Measurements from ENCODE around the gene CHRNA4.
"Not testable (repeated sequence)": the region's sequence is repeated elsewhere in the genome, so short reads cannot be mapped to it uniquely, and the experiment has no call there.

Gene CHRNA4

GRCh38 chr20:63336232-63336752, 24.9 kb downstream of the CHRNA4 start:
- no peaks in the 10 kb centered on the region for H4K20me1 ChIP-seq (ENCODE audit: insufficient read depth, low read length, poor library complexity, severe bottlenecking)
- no peak overlapping the region for H3K4me3 ChIP-seq (ENCODE audit: low read length, poor library complexity, severe bottlenecking)
- H3K27me3 ChIP-seq (ENCODE audit: insufficient read depth, low read length, poor library complexity, severe bottlenecking), result no peaks in the 10 kb centered on the region
- no peak overlapping the region for H3K9ac ChIP-seq (ENCODE audit: low read depth, low read length, poor library complexity, severe bottlenecking)
- H3K79me2 ChIP-seq (ENCODE audit: insufficient read depth, low read length), result no peaks in the 10 kb centered on the region
- no peaks in the 10 kb centered on the region for H3K4me1 ChIP-seq (ENCODE audit: insufficient read depth, low read length, poor library complexity, severe bottlenecking)
- no peak for TF ChIP-seq EZH2phosphoT487 (IDR thresholded peaks at IDR 0.05; ENCODE audit: borderline replicate concordance)
- no peak for TF ChIP-seq CTCF (conservative IDR thresholded peaks at IDR 0.05; ENCODE audit: low read length)
- no peaks in the 10 kb centered on the region for H3K36me3 ChIP-seq (ENCODE audit: insufficient read depth, low read length)
- no peak overlapping the region for H2AFZ ChIP-seq (ENCODE audit: low read length)
- H3K9me3 ChIP-seq (ENCODE audit: insufficient read depth, low read depth, low read length), result no peaks in the 10 kb centered on the region; the same call in 1 of the 2 replicates
- H3K4me2 ChIP-seq (ENCODE audit: low read depth, low read length, poor library complexity, severe bottlenecking), result no peak overlapping the region
- no peaks in the 10 kb centered on the region for H3F3A ChIP-seq (ENCODE audit: low read depth)
- no peaks in the 10 kb centered on the region for H3K9me2 ChIP-seq (replicated peaks; ENCODE audit: low read depth, low read length)

- no peaks in the 10 kb centered on the region for H3K4me1 ChIP-seq (ENCODE audit: insufficient read depth, low read length, poor library complexity, severe bottlenecking)
- no peak overlapping the region for H2AFZ ChIP-seq (ENCODE audit: low read length)
- no peaks in the 10 kb centered on the region for H3K27me3 ChIP-seq (ENCODE audit: insufficient read depth, low read length, poor library complexity, severe bottlenecking)
These were observed 25.4 kb downstream of the CHRNA4 start for GRCh38 chr20:63335711-63336110.

DNA sequence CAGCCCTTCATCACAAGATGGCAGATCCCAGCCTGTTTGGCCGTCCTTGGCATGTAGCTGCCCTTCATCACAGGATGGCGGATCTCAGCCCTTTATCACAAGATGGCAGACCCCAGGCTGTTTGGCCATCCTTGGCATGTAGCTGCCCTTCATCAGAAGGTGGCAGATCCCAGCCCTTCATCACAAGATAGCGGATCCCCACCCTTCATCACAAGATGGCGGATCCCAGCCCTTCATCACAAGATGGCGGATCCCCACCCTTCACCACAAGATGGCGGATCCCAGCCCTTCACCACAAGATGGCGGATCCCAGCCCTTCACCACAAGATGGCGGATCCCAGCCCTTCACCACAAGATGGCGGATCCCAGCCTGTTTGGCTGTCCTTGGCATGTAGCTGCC, 26.1 kb downstream of the CHRNA4 start:
- H3K9me2 ChIP-seq (replicated peaks; ENCODE audit: low read depth, low read length); H3K9ac ChIP-seq (ENCODE audit: low read depth, low read length, poor library complexity, severe bottlenecking); H3K79me2 ChIP-seq (ENCODE audit: insufficient read depth, low read length); H3K4me3 ChIP-seq (ENCODE audit: low read length, poor library complexity, severe bottlenecking); H2AFZ ChIP-seq (ENCODE audit: low read length); H4K20me1 ChIP-seq (ENCODE audit: insufficient read depth, low read length, poor library complexity, severe bottlenecking); H3K9me3 ChIP-seq (ENCODE audit: insufficient read depth, low read depth, low read length); H3K4me1 ChIP-seq (ENCODE audit: insufficient read depth, low read length, poor library complexity, severe bottlenecking); H3F3A ChIP-seq (ENCODE audit: low read depth); H3K36me3 ChIP-seq (ENCODE audit: insufficient read depth, low read length); H3K27me3 ChIP-seq (ENCODE audit: insufficient read depth, low read length, poor library complexity, severe bottlenecking); H3K4me2 ChIP-seq (ENCODE audit: low read depth, low read length, poor library complexity, severe bottlenecking): not testable (repeated sequence)

More at GRCh38 chr20:63335711-63336110, 25.4 kb downstream of the CHRNA4 start:
- Histone ChIP-seq H3F3A (ENCODE audit: low read depth) (no peaks in the 10 kb centered on the region), H3K4me3 (ENCODE audit: low read length, poor library complexity, severe bottlenecking) (no peak overlapping the region), H3K79me2 (ENCODE audit: insufficient read depth, low read length) (no peaks in the 10 kb centered on the region), H3K9ac (ENCODE audit: low read depth, low read length, poor library complexity, severe bottlenecking) (no peak overlapping the region), H3K4me2 (ENCODE audit: low read depth, low read length, poor library complexity, severe bottlenecking) (no peak overlapping the region), H4K20me1 (ENCODE audit: insufficient read depth, low read length, poor library complexity, severe bottlenecking) (no peaks in the 10 kb centered on the region), H3K36me3 (ENCODE audit: insufficient read depth, low read length) (no peaks in the 10 kb centered on the region), H3K9me3 (ENCODE audit: insufficient read depth, low read depth, low read length) (no peaks in the 10 kb centered on the region; the same call in 1 of the 2 replicates), H3K9me2 (replicated peaks; ENCODE audit: low read depth, low read length) (no peaks in the 10 kb centered on the region)
- no peak for TF ChIP-seq CTCF (conservative IDR thresholded peaks at IDR 0.05; ENCODE audit: low read length)
- TF ChIP-seq EZH2phosphoT487 (IDR thresholded peaks at IDR 0.05; ENCODE audit: borderline replicate concordance), result no peak

DNA sequence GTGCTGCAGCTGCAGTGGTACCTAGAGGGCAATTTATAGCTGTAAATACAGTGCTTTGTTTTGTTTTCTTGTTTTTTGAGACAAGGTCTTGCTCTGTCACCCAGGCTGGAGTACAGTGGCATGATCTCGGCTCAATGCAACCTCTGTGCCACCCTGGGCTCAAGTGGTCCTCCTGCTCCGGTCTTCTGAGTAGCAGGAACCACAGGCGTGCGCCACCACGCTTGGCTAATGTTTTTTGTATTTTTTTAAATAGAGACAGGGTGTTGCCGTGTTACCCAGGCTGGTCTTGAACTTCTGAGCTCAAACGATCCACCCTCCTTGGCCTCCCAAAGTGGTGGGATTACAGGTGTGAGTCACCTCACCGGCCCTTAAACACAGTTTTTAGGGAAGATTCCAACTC, 26.8 kb downstream of the CHRNA4 start:
- no peaks in the 10 kb centered on the region; the same call in 1 of the 2 replicates for H3K9me3 ChIP-seq (ENCODE audit: insufficient read depth, low read depth, low read length)
- no peaks in the 10 kb centered on the region for H3K9me2 ChIP-seq (replicated peaks; ENCODE audit: low read depth, low read length)
- H3K4me1 ChIP-seq (ENCODE audit: insufficient read depth, low read length, poor library complexity, severe bottlenecking), result no peaks in the 10 kb centered on the region
- no peak overlapping the region for H3K9ac ChIP-seq (ENCODE audit: low read depth, low read length, poor library complexity, severe bottlenecking)
- H2AFZ ChIP-seq (ENCODE audit: low read length), result no peak overlapping the region
- H3K27me3 ChIP-seq (ENCODE audit: insufficient read depth, low read length, poor library complexity, severe bottlenecking), result no peaks in the 10 kb centered on the region
- H3K36me3 ChIP-seq (ENCODE audit: insufficient read depth, low read length), result no peaks in the 10 kb centered on the region
- H3K4me3 ChIP-seq (ENCODE audit: low read length, poor library complexity, severe bottlenecking), result no peak overlapping the region
- no peaks in the 10 kb centered on the region for H3F3A ChIP-seq (ENCODE audit: low read depth)
- TF ChIP-seq CTCF (conservative IDR thresholded peaks at IDR 0.05; ENCODE audit: low read length), result no peak
- TF ChIP-seq EZH2phosphoT487 (IDR thresholded peaks at IDR 0.05; ENCODE audit: borderline replicate concordance), result no peak
- no peaks in the 10 kb centered on the region for H3K79me2 ChIP-seq (ENCODE audit: insufficient read depth, low read length)
- H3K4me2 ChIP-seq (ENCODE audit: low read depth, low read length, poor library complexity, severe bottlenecking), result no peak overlapping the region
- H4K20me1 ChIP-seq (ENCODE audit: insufficient read depth, low read length, poor library complexity, severe bottlenecking), result no peaks in the 10 kb centered on the region

All from Loucy (cell line).